HEK293 (cell line): ENCODE measurements around the gene LRCH2.

Experiments
- CTCF ChIA-PET: fragments of 350-600 bp; formaldehyde crosslinking; extraction: SDS; loops from one replicate; lab custom pipeline; 2021; ENCODE audit warnings: antibody characterized with exemption; lab: Yijun Ruan, JAX
- POLR2A ChIA-PET: fragments of 300-600 bp; formaldehyde crosslinking; extraction: SDS; loops from one replicate; lab custom pipeline; 2020; ENCODE audit warnings: antibody characterized with exemption, inconsistent platforms; lab: Yijun Ruan, JAX
- H3K27ac ChIP-seq: fragments of 200-500 bp; sonication (Bioruptor generic); 2 replicates; pipeline ENCODE4 v1.5.1; 2014; ENCODE audit warnings: low read depth, low read length, control low read depth, inconsistent platforms; ENCODE audit errors: extremely low read depth
- H3K36me3 ChIP-seq, 2 experiments: fragments of 200-500 bp in 1 of 2; sonication (Bioruptor generic) in 1 of 2; 1 replicate in 1 of 2; 2 replicates in 1 of 2; pipeline ENCODE4 v1.5.1; 2014 to 2017; ENCODE audit warnings: inconsistent platforms in 2 of 2, low read length in 2 of 2; ENCODE audit not compliant: control insufficient read depth in 2 of 2, insufficient read depth in 1 of 2
- H3K4me1 ChIP-seq: fragments of 200-500 bp; sonication (Bioruptor generic); 2 replicates; pipeline ENCODE4 v1.5.1; 2014; ENCODE audit warnings: mild to moderate bottlenecking, low read length, inconsistent platforms; ENCODE audit not compliant: control insufficient read depth, insufficient read depth
- H3K4me3 ChIP-seq: 2 replicates; pipeline ENCODE4 v1.5.1; 2011; ENCODE audit warnings: low read depth, mild to moderate bottlenecking, control low read depth, low read length, moderate library complexity
- H3K9me3 ChIP-seq: fragments of 200-500 bp; sonication (Bioruptor generic); 2 replicates; pipeline ENCODE4 v1.5.1; 2014; ENCODE audit warnings: low read depth, low read length, inconsistent platforms; ENCODE audit not compliant: control insufficient read depth, insufficient read depth
- HOXC10 ChIP-seq: sonication (generic); formaldehyde crosslinking; IDR thresholded peaks from 2 replicates; pipeline ENCODE4 v1.8.1; 2023; ENCODE audit warnings: mild to moderate bottlenecking, missing genetic modification reagents
- KLF8 ChIP-seq: fragments of 450-650 bp; formaldehyde crosslinking; IDR thresholded peaks from 2 replicates; pipeline ENCODE4 v1.5.1; 2016; ENCODE audit warnings: missing biosample characterization, missing genetic modification characterization
- MZF1 ChIP-seq: fragments of 450-650 bp; formaldehyde crosslinking; IDR thresholded peaks from 2 replicates; pipeline ENCODE4 v1.5.1; 2017; ENCODE audit warnings: missing biosample characterization, missing genetic modification characterization, borderline replicate concordance
- WT1 ChIP-seq: fragments of 450-650 bp; formaldehyde crosslinking; IDR thresholded peaks from 2 replicates; pipeline ENCODE4 v1.5.1; 2016; ENCODE audit warnings: missing biosample characterization, missing genetic modification characterization
- ZEB2 ChIP-seq: fragments of 450-650 bp; formaldehyde crosslinking; IDR thresholded peaks from 2 replicates; pipeline ENCODE4 v1.5.1; 2016; ENCODE audit warnings: missing biosample characterization, missing genetic modification characterization
- ZFP41 ChIP-seq: fragments of 450-650 bp; formaldehyde crosslinking; IDR thresholded peaks from 2 replicates; pipeline ENCODE4 v1.5.1; 2016; ENCODE audit warnings: missing biosample characterization, missing genetic modification characterization, borderline replicate concordance
- ZNF157 ChIP-seq: fragments of 450-650 bp; formaldehyde crosslinking; IDR thresholded peaks from 2 replicates; pipeline ENCODE4 v1.5.1; 2016; ENCODE audit warnings: missing biosample characterization, missing genetic modification characterization
- ZNF19 ChIP-seq: fragments of 450-650 bp; formaldehyde crosslinking; IDR thresholded peaks from 2 replicates; pipeline ENCODE4; 2016; ENCODE audit warnings: missing biosample characterization, missing genetic modification characterization, low read depth
- ZNF311 ChIP-seq: fragments of 450-650 bp; formaldehyde crosslinking; IDR thresholded peaks from 2 replicates; pipeline ENCODE4 v1.5.1; 2017; ENCODE audit warnings: missing biosample characterization, missing genetic modification characterization, borderline replicate concordance
- ZNF433 ChIP-seq: fragments of 450-650 bp; formaldehyde crosslinking; IDR thresholded peaks from 2 replicates; pipeline ENCODE4 v1.5.1; 2016; ENCODE audit warnings: missing biosample characterization, missing genetic modification characterization, low read depth
- ZNF510 ChIP-seq: fragments of 450-650 bp; formaldehyde crosslinking; IDR thresholded peaks from 2 replicates; pipeline ENCODE4 v1.5.1; 2018; ENCODE audit warnings: mild to moderate bottlenecking, missing genetic modification characterization, missing biosample characterization; ENCODE audit not compliant: insufficient replicate concordance
- ZNF548 ChIP-seq: fragments of 450-650 bp; formaldehyde crosslinking; IDR thresholded peaks from 2 replicates; pipeline ENCODE4 v1.5.1; 2016; ENCODE audit warnings: missing biosample characterization, missing genetic modification characterization
- ZNF549 ChIP-seq: fragments of 450-650 bp; IDR thresholded peaks from 2 replicates; pipeline ENCODE4 v1.5.1; 2018; ENCODE audit warnings: missing biosample characterization, missing genetic modification characterization, mild to moderate bottlenecking, inconsistent platforms, moderate library complexity
- ZNF596 ChIP-seq: fragments of 450-650 bp; IDR thresholded peaks from 2 replicates; pipeline ENCODE4 v1.5.0; 2018; ENCODE audit warnings: missing biosample characterization, mild to moderate bottlenecking, missing genetic modification characterization, moderate library complexity
- ZNF776 ChIP-seq: fragments of 450-650 bp; formaldehyde crosslinking; IDR thresholded peaks from 2 replicates; pipeline ENCODE4 v1.5.0; 2017; ENCODE audit warnings: missing biosample characterization, missing genetic modification characterization, borderline replicate concordance
- ZNF785 ChIP-seq: fragments of 450-650 bp; formaldehyde crosslinking; IDR thresholded peaks from 2 replicates; pipeline ENCODE4 v1.5.1; 2016; ENCODE audit warnings: missing biosample characterization, missing genetic modification characterization
- ZNF830 ChIP-seq: fragments of 450-650 bp; IDR thresholded peaks from 2 replicates; pipeline ENCODE4 v1.5.0; 2018; ENCODE audit warnings: missing biosample characterization, missing genetic modification characterization, low read depth, mild to moderate bottlenecking, moderate library complexity
- ZSCAN16 ChIP-seq: fragments of 450-650 bp; formaldehyde crosslinking; IDR thresholded peaks from 2 replicates; pipeline ENCODE4 v1.5.1; 2016; ENCODE audit warnings: missing biosample characterization, missing genetic modification characterization
- TF ChIP-seq, protein P1 (sequence below): fragments of 450-650 bp; formaldehyde crosslinking; conservative IDR thresholded peaks from 2 replicates; pipeline ENCODE4 v1.5.1; 2016; ENCODE audit warnings: low read depth, missing biosample characterization, missing genetic modification characterization
- TF ChIP-seq, protein P2 (sequence below): fragments of 450-650 bp; formaldehyde crosslinking; IDR thresholded peaks from 2 replicates; pipeline ENCODE4 v1.5.1; 2016; ENCODE audit warnings: missing biosample characterization, missing genetic modification characterization
- TF ChIP-seq, protein P3 (sequence below): IDR thresholded peaks from 2 replicates; pipeline ENCODE4 v1.6.1; 2011; ENCODE audit warnings: mild to moderate bottlenecking, low read depth, low read length, borderline replicate concordance
- TF ChIP-seq, protein P4 (sequence below): fragments of 450-650 bp; IDR thresholded peaks from 2 replicates; pipeline ENCODE4 v1.5.1; 2018; ENCODE audit warnings: missing biosample characterization, missing genetic modification characterization

Gene LRCH2

DNA sequence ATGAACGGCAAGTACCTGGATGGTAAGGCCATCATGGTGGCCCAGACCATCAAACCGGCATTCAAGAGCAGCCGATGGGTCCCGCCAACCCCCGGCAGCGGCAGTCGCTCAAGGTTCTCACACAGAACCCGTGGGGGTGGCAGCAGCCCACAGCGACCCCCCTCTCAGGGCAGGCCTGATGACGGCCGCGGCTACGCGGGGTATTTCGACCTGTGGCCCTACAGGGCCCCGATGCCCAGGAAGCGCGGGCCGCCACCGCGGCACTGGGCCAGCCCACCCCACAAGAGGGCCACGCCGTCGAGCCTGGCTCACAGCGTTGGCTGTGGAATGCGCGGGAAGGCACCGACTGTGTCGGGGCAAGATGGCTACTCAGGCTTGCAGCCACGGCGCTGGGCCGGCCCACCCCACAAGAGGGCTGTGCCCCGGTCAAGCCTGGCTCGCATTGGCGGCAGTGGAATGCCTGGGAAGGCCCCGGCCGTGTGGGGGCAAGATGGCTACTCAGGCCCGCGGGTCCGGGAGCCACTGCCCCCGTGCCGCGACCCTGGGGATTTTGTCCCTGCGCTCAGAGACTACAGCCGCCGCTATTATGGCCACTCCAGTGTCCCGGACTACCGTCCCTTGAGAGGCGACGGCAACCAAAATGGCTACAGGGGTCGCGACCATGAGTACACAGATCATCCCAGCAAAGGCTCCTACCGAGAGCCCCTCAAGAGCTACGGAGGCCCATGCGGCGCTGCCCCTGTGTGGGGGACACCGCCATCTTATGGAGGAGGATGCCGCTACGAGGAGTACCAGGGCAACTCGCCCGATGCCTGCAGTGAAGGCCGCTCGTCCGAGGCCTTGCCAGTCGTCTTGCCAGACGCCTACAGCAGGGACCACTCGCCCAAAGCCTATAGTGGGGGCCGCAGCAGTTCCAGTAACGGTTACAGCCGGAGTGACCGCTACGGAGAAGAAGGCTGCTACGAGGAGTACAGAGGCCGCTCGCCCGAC is 44.0 kb downstream of the LRCH2 start (continued):
- TF ChIP-seq, protein P1, sequence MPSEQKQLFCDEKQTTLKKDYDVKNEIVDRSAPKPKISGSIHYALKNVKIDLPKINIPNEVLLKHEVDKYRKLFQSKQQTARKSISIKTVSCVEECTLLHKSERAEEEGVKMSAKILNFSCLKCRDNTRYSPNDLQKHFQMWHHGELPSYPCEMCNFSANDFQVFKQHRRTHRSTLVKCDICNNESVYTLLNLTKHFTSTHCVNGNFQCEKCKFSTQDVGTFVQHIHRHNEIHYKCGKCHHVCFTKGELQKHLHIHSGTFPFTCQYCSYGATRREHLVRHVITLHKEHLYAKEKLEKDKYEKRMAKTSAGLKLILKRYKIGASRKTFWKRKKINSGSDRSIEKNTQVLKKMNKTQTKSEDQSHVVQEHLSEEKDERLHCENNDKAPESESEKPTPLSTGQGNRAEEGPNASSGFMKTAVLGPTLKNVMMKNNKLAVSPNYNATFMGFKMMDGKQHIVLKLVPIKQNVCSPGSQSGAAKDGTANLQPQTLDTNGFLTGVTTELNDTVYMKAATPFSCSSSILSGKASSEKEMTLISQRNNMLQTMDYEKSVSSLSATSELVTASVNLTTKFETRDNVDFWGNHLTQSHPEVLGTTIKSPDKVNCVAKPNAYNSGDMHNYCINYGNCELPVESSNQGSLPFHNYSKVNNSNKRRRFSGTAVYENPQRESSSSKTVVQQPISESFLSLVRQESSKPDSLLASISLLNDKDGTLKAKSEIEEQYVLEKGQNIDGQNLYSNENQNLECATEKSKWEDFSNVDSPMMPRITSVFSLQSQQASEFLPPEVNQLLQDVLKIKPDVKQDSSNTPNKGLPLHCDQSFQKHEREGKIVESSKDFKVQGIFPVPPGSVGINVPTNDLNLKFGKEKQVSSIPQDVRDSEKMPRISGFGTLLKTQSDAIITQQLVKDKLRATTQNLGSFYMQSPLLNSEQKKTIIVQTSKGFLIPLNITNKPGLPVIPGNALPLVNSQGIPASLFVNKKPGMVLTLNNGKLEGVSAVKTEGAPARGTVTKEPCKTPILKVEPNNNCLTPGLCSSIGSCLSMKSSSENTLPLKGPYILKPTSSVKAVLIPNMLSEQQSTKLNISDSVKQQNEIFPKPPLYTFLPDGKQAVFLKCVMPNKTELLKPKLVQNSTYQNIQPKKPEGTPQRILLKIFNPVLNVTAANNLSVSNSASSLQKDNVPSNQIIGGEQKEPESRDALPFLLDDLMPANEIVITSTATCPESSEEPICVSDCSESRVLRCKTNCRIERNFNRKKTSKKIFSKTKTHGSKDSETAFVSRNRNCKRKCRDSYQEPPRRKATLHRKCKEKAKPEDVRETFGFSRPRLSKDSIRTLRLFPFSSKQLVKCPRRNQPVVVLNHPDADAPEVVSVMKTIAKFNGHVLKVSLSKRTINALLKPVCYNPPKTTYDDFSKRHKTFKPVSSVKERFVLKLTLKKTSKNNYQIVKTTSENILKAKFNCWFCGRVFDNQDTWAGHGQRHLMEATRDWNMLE, result no peak
- no peak for TF ChIP-seq ZNF548 (tag by site-specific recombination)
- TF ChIP-seq, all 188 proteins: peak for 0

DNA sequence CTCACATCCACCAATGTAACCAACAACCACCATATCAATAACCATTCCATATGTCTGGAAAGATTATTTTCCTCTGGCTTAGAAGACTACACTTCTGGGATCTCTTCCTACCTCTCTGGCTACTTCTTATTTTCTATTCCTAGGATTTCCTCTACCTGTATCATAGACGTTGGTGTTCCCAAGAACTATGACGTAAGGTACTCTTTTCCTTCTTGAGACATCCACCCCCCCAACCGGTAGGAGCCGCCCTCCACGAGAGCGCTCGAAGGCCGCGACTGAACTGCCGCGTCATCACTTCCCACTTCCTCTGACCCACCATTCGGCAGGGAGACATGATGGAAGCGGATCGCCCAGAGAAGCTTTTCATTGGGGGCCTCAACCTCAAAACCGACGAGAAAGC is 44.8 kb downstream of the LRCH2 start, which contains the start of gene RBMXL3:
TSS of gene RBMXL3 (plus strand) at position 301 of the 400 bp plus-strand sequence. CDS start at position 333, 32 bp downstream.
- POLR2A ChIA-PET, result no interaction called here
- H3K9me3 ChIP-seq, result no peaks in the 10 kb centered on the region
- no peak for TF ChIP-seq ZNF433 (tag by site-specific recombination)
- TF ChIP-seq ZFP41 (tag by site-specific recombination), result no peak
- TF ChIP-seq HOXC10, result no peak
- TF ChIP-seq ZNF776, result no peak
- TF ChIP-seq, protein P2, sequence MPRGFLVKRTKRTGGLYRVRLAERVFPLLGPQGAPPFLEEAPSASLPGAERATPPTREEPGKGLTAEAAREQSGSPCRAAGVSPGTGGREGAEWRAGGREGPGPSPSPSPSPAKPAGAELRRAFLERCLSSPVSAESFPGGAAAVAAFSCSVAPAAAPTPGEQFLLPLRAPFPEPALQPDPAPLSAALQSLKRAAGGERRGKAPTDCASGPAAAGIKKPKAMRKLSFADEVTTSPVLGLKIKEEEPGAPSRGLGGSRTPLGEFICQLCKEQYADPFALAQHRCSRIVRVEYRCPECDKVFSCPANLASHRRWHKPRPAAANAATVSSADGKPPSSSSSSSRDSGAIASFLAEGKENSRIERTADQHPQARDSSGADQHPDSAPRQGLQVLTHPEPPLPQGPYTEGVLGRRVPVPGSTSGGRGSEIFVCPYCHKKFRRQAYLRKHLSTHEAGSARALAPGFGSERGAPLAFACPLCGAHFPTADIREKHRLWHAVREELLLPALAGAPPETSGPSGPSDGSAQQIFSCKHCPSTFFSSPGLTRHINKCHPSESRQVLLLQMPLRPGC (tag by site-specific recombination), result no peak
- TF ChIP-seq ZNF157 (tag by site-specific recombination), result no peak
- no peak for TF ChIP-seq ZEB2
- TF ChIP-seq ZNF830, result no peak
- TF ChIP-seq ZNF510 (tag by site-specific recombination), result no peak
- TF ChIP-seq ZNF311 (tag by site-specific recombination), result no peak
- TF ChIP-seq, all 188 proteins: peak for 0
- no peaks in the 10 kb centered on the region for H3K4me1 ChIP-seq
- no peak within 1 kb of the TSS for H3K27ac ChIP-seq
- CTCF ChIA-PET, result no interaction called here
- no peak within 1 kb of the TSS for H3K4me3 ChIP-seq
- peaks cover 3 to 8% of the 10 kb centered on the region in 2 experiments; a peak in 2 of 3 replicates for H3K36me3 ChIP-seq

DNA sequence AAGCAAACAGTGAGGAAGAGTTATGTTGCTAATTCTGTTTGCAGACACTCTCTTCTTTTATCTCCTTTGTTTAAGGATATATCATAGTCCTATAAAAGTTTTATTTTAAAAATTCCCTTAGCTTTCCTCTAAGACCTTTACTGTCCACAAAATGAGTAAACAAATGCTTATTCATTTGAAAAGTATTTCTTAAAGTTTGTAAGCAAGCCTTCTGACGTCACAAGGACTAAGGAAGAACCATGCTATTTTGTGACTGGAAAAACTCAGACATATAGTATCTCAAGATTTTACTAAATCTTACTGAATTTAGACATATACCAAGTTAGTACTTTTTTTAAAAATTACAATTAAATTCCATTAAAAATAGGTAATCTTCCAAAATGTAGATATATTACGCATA is 49.9 kb downstream of the LRCH2 start:
- Histone ChIP-seq H3K9me3 (no peaks in the 10 kb centered on the region), H3K36me3 (peaks cover 0 to 4% of the 10 kb centered on the region in 2 experiments; a peak in 2 of 3 replicates), H3K4me1 (0 out of 2 replicates have a peak, but pooled peaks cover 3% of the 10 kb centered on the region)
- POLR2A ChIA-PET, result no interaction called here
- CTCF ChIA-PET, result interaction anchor here (0.8 kb wide), 1 partner anchor 295 kb away, joined by 4 read pairs; no protein-coding TSS in a partner anchor
- no peak for TF ChIP-seq ZNF785 (tag by site-specific recombination)
- no peak for TF ChIP-seq ZNF596 (tag by site-specific recombination)
- TF ChIP-seq MZF1 (tag by site-specific recombination), result no peak
- TF ChIP-seq, protein P3, sequence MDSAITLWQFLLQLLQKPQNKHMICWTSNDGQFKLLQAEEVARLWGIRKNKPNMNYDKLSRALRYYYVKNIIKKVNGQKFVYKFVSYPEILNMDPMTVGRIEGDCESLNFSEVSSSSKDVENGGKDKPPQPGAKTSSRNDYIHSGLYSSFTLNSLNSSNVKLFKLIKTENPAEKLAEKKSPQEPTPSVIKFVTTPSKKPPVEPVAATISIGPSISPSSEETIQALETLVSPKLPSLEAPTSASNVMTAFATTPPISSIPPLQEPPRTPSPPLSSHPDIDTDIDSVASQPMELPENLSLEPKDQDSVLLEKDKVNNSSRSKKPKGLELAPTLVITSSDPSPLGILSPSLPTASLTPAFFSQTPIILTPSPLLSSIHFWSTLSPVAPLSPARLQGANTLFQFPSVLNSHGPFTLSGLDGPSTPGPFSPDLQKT, result no peak
- no peak for TF ChIP-seq ZNF19 (tag by site-specific recombination)
- TF ChIP-seq, protein P4, sequence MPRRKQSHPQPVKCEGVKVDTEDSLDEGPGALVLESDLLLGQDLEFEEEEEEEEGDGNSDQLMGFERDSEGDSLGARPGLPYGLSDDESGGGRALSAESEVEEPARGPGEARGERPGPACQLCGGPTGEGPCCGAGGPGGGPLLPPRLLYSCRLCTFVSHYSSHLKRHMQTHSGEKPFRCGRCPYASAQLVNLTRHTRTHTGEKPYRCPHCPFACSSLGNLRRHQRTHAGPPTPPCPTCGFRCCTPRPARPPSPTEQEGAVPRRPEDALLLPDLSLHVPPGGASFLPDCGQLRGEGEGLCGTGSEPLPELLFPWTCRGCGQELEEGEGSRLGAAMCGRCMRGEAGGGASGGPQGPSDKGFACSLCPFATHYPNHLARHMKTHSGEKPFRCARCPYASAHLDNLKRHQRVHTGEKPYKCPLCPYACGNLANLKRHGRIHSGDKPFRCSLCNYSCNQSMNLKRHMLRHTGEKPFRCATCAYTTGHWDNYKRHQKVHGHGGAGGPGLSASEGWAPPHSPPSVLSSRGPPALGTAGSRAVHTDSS, result no peak
- no peak for TF ChIP-seq ZNF549 (tag by site-specific recombination)
- no peak for TF ChIP-seq KLF8 (tag by site-specific recombination)
- TF ChIP-seq WT1 (tag by site-specific recombination), result no peak
- TF ChIP-seq ZSCAN16 (tag by site-specific recombination), result no peak
- TF ChIP-seq, all 188 proteins: peak for 0
- no peak overlapping the region for H3K4me3 ChIP-seq
- H3K27ac ChIP-seq, result no peak overlapping the region
